HK-2 (cell line): Measurements from ENCODE around the gene CHST11.

Experiments
- DNase-seq: peaks from one replicate; pipeline ENCODE4 v3.0.0-alpha.2; 2018; ENCODE audit not compliant: unreplicated experiment

Gene CHST11

DNA sequence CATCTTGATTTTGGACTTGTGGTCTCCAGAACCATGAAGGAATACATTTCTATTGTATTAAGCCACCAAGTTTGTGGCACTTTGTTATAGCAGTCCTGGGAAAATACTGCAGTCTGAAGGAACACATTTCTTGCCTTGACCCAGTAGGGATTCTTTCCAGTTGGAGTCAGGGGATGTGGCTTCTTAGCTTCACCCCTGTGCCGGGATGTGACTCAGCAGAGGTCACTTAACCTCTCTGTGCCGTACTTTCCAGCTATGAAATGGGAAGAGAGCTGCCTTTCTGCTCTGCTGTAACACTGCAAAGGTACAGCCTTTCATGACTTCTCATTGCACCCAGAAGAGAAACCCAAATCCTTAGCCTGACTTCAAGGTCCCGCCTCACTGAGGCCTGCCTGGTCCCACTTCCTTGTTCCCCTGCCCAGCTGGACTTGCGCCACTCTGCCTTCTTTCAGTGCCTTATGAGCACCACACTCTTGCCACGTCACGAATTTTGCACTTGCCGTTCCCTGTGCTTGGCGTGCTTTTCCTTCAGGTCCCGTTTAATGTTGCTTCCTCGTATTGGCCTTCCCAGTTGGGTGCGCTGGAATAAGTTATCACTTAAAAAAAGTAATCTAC is 24.2 kb downstream of the CHST11 start:
- no peak for DNase-seq

DNA sequence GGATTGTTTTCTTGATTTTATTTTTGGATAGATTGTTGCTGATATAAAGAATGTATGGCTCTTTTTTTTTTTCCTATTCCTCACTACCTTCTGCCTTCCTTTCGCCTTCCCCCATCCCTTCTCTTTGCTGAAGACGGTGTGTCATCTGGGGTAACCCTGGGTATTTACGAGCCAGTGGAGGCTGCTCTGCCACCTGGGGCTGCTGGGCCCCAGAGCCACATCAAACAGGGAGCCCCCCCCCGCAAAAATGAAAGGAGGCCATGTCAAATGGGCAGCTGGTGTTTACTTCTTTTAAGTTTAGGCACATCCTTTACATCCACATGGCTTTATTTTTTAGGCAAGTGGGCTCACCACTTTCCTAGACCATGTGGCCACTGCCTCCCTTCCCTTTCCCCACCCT is 25.4 kb downstream of the CHST11 start:
- no peak for DNase-seq

DNA sequence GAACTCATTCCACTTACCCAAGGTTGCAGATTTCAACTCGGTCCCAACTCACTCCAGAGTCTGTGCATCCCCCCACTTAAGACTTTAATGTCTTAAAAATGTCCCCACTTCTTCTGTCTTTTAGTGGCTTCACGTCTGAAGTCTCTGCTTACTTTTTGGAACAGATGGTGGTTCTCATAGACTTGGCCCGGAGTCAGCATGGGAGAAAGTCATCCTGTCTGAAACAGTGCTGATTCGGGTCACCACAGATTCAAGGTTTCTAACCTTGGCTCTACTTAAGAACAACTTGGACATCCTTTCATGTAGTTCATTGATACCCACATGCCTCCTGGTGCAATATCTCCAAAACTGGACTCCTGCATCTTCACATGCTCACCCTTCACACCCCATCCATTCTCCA is 26.0 kb downstream of the CHST11 start:
- no peak for DNase-seq

DNA sequence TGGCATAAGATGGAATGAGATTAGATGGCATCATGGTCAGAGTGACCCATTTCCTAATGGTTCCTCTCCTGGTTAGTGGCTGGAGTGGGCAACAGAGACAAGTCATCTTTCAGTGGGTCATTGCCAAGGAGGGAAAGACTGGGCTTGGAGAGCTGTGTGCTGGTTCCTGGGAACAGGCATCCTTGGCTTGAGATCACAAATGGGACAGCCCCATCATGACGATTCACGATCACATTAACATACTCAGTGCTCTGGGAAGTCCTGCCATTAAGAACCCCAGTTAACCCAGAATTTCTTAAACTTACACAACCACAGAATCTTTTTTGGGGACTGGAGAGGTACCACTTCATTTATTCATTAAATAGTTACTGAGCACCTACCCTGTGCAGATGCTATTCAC is 27.3 kb downstream of the CHST11 start:
- DNase-seq: no peak

DNA sequence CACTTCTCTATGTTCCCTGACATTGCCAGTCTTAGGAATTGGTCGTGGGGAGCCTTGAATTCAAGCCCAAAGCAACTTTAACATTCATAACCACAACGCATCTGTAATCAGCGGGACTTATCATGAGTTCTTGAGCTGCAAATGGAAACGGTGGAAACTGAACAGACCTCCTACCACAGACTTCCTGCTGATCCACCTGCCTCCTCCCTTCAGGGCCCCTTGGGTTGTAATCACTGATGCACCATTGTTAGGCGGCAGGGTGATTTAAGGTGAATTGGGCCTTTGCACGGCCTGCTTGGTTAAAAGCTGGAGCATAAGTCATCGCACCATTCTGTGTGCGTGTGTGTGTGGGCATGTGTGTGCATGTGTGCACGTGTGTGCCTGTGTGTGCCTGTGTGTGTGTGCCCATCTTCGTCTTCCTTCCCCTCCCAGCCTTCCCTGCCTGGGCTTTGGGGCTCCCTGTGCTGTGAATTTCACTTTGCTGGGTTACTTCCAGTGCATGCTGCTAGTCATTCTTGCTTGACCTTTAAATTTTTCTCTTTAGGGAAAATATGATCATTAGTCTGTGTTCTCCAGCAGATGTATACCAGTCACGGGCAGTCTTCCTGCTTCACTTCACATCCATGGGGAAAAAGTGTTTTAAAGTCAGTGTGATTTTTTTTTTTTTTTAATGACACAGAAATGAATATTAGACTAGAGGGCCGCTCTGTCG is 29.1 kb downstream of the CHST11 start:
- DNase-seq: no peak

DNA sequence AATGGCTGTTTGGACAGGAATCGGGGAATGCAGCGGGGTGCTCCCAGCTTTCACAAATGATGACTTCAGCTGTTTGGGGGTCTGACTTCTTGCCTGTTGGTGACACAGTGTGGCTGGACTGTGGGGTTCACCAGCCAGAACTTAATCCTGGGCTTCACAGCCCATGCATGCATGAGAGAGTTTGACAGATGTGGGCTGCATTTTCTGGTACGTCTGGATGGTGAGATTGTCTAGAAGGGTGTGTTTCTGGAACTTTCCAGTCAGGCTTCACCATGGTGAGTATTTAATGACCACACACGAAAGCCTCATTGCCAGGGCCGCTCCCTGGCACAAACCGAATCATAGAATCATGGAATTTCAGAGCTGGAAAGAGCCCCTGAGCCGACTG is 29.6 kb downstream of the CHST11 start:
- DNase-seq: no peak

DNA sequence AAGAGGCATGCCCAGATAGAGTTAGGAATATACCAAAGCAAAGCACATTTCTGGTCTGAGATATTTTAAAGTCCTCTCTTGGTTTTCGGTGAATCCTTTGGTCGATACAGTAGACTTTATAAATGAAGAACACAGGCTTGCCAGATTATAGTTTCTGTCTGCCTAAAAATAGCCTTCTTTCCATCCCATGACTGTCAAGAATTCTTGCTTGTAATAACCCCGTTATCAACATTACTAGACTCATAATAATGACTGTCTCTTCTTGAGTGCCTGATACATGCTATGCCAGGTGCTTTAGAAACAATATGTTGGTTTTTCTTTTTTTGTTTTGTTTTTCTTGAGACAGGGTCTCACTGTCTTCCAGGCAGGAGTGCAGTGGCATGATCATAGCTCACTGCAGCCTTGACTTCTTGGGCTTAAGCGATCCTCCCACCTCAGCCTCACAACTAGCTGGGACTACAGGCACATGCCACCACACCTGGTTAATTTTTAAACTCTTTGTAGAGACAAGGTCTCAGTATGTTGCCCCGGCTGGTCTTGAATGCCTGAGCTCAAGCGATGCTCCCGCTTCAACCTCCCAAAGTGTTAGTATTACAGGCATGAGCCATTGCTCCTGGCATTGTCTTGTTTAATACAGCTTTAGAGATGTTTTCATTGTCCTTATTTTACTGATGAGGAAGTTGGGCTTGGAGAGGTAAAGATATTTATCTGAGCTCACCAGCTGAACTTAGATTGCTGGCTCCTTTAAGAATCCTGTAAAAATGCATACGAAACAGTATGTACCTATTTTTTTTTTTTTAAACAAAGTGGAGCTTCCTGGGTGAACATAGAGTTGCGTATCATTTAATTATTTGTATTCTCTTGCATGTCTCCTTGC is 30.4 kb downstream of the CHST11 start:
- DNase-seq: no peak

DNA sequence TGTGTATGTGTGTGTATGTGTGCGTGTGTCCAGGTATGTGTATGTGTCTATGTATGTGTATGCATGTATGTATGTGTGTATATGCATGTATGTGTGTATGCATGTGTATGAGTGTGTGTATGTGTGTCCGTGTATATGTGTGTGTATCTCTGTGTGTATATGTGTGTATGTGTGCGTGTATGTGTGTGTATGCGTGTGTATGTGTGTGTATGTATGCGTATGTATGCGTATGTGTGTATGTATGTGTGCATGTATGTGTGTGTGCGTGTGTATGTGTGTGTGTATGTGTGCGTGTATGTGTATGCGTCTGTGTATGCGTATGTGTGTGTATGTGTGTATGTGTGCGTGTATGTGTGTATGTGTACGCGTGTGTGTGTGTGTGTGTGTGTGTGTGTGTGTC is 31.6 kb downstream of the CHST11 start:
- DNase-seq: no peak

DNA sequence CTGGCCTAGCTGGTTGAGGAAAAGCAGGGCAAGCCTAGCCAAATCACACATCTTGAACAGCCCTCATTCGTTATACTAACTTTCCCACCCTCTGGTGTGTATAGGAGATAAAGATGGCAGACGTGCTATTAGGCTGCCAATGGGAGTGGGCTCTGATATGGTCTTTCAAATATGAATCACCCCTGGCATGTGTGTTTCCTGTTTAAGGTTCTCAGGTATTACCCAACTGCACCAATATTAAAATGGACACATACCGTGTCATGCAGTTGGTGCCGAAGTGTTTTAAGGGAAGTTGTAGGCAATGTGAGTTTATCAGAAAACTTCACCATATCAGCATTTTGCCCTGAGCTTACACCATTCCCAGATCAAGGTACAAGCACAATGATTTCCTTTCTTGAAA is 33.4 kb downstream of the CHST11 start:
- no peak for DNase-seq

DNA sequence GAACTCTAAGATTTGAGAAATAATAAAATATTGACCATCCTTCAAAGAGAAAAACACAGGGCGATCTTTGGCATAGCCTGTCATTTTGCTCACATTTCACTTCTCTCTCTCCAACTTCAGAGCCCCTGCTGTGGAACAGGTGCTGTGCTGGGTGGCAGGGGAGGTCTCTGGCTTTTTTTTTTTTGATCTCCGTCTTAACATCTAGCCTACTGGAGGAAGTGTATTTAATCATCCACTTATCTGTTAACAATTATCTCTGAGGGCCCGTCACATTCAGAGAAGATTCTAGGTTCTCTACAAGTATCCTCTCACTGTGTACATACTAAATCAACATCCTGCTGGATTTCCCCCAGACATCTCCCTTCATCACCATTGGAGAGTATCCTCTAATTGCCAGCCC is 34.1 kb downstream of the CHST11 start:
- no peak for DNase-seq

DNA sequence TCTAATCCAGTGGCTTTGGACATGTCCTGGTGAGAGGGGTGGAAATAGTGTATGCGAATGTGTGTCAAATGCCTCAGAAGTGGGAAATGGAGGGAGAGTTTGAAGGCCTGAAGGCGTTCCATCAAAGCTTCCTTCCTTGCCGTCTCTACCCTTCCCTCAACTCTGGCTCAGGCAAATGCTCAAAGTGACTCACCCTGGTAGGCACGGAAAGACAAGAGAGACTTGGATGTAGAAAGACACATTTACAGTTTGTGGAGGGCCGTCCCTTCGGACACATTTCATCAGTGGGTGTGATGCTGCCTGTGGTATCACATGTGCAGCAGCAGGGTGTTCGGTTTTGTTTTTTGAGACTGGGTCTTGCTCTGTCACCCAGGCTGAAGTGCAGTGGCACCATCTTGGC is 36.7 kb downstream of the CHST11 start:
- no peak for DNase-seq

DNA sequence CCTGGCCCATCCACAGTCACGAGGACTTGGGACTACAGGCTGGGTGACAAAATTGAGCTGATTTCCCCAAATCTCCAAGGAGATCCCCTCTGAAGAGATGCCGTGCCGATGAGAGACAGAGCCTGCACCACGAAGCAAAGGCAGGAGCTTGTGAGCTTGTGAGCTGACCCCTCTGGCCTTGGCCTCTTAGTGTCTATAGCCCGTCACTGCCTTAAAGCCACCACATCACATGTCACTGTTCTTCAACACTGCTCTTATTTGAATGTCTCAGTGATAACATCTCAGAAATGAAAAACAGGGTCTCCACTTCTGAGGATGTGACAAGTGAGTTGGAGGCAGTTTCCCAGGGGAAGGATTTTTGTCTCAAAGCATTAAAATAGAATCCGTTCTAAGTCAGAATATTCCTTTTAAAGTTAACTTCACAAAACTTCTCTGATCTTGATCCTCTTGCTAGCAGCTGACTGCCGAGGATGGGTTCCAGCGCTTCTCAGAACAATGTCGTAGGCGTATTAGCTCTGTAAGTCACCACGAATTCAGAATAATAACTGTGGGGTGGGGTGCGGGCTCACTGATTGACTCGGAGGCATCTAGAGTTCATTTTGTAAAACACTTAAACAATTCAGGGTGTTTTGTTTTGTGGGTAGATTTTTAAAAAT is 37.5 kb downstream of the CHST11 start:
- no peak for DNase-seq

DNA sequence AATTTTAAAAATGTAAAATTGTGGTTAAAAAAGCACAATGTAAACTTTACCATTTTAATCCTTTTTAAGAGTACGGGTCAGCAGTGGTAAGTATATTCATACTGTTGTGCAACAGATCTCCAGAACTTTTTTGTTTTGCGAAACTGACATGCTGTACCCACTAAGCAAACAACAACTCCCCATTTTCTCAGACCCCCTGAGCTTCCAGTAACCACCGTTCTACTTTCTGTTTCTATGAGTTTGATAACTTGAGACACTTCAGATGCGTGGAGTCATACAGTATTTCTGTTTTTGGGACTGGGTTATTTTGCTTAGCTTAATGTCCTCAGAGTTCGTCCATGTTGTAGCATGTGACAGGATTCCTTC is 38.0 kb downstream of the CHST11 start:
- no peak for DNase-seq

DNA sequence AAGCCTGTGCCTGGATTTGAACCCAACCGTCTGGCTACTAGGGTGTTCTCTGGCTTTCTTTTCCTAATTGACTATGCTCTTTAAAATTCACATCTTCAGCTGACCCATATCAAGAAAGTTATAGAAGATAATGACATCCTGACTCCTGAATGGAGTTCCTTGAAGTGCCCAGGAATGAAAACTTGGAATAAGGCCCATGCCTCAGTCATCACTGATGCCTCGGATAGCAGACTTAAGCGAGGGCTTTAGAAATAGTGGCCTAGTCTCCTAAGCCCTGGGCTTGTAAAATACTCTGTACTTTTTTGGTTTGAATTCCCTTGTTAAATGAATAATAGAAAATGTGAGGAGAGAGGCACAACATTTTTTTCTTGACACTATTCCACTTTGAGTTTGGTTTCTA is 39.0 kb downstream of the CHST11 start:
- no peak for DNase-seq

DNA sequence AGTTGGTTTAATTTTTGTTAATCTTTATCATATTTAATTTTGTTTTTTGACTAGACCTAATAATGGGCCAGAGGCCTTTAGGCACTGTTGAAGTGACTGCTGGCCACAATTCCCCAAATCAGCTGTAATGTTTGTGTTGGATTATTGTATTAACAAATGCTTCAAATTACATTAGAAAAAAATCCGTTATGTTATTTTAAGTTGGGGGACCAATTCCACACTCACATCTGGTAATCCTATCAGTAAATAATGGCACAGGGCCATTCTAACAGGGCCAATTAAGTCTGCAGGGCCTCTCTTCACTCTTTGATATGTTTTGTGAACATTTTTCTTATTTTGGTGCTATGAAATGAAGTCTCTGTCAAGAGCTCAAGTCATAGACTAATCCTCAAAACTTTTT is 39.6 kb downstream of the CHST11 start:
- DNase-seq: no peak

DNA sequence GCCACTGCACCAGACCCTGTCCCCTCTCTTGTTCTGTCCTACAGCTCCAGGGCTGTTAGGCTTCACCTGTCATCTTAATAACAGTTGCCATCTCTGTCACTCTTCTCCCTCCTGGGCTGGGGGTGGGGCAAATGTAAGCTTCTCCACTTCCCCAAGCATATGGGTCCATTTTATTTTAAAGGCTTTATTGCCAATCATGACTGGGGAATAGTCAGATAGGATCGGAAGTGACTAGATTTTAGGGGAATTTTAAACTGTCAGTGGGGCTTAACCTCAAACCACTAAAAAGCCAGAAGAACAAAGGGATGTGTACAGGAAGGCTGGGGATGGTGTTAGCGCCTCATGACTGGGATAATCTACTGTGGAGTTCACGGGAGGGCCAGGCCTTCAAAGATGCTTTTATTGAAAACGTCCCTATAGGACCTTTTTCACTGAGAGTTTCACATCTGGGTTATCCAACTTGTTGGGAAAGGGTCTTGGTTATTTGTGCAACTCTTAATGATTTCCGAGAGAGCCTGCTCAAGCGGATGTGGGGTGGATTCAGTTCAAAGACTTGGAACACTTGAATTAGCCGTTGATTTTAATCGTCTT is 41.6 kb downstream of the CHST11 start:
- no peak for DNase-seq

DNA sequence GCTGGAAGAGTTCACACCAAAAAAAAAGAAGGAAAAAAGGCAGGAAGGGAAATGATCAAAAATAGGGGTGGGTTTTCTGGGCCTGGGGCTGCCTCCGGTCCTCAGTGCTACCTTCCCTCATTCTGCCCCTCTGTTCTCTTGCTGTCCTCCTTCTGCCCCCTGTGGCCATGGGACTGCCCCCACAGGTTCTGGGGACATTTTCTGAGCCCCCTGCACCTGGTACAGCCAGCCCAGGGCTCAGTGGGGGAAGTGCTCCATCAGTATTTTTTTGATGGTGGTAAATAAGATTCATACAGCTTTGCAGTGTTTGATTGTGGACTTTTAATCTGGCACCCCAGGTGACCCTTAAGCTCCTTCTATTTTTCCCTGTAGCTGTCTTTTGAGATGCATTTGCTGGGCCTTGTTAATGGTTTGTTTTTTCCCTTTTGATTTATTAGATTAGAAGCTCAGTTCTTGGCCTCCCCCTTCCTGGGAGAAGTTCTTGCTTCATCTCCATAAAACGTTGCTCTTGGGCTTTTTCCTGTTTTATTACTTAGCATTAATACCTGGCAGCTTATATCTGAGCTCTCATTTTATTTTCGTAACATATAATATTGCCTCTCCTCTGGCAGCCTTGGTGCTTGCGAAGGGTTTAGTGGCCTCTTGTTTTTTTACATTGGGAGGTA is 43.1 kb downstream of the CHST11 start:
- no peak for DNase-seq

DNA sequence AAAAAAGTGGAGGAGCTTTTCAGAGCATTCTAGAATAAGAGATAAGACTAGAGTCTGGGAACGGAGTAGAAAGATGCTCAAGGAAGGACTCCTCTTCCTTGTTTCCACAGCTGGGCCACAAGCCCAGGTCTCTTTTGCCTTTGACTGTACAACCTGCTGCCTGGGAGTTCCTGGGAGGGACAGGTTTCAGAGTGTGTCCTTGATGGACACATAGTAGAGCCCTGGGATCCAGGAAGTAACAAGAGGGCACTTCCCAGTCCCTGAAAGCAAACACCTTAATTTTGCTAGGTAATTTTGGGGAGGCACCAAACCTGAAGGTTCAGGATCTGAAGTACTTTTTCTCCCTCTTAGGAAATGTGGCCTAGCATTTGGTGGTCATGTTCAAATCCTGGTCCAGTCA is 44.4 kb downstream of the CHST11 start:
- DNase-seq: no peak

DNA sequence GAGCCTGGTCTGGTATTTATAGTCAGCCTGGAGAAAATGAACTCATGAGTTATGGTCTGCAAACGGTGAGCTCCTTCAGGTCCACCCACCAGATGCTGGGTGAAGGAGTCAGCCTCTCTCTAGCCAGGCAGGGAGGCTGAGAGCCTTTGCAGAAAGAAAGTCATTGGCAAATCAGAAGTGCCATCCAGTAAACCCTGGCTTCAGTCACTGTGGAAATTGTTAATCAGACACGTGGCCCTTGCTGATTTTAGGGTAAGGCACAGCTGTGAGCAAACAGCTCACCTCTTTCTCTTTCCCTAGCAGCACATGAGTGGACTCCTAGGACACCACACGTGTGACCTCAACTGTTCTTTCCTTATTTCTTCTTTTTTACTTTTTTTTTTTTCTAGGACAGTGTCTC is 44.9 kb downstream of the CHST11 start:
- DNase-seq: no peak

DNA sequence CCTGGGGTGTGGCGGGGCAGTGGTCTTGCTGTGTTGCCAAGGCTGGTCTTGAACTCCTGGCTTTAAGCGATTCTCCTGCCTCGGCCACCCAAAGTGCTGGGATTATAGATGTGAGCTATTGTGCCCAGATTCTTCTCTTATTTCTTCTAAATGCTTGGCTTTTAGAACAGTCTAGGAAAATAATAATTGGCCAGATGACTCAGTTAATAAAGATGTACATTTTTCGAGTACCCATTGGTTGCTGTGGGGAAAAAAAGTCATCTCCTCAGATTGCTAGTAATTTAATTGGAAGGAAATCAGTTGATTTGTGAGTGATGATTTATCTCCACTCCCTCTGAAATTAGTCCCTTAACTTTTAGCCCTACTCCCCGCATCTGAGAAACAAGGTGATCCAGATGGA is 45.5 kb downstream of the CHST11 start:
- DNase-seq: no peak

DNA sequence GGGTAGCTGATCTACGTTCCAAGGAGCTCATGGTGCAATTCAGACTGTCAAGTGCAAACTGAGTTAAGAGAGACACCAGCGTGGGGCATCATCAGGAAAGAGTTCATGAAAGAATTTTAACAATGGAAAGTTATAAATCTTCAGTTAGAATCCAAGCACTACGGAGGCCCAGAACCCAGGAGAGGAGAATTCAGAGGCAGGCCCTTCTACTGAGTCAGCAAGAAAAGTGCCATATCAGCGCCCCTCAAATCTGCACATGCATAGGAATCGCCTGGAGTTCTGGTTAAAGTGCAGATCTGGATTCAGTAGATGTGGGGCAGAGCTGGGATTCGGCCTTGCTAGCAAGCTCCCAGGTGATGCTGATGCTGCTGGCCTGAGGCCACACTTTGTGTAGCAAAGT is 45.9 kb downstream of the CHST11 start:
- no peak for DNase-seq

DNA sequence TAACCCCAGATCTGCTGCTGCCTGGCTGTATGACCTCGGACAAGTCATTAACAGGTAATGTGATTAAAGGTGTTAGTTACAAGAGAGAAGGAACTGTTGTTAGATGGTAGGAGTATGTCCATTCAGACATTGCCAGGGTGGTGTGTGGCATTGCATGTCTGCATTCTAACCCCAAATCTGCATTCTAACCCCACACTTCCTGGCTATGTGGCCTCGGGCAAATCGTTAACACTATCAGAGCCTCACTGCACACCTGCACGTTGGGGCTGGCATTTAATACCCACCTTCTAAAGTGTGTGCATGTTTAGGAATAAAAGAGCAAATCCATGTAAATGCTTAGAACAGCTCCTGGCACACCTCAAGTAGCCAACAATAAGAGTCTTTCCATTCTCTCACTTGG is 46.4 kb downstream of the CHST11 start:
- no peak for DNase-seq
